Heart left ventricle (tissue), 16 donors: ENCODE data around the gene NANOS3. TPM values are rescaled to one million over a fixed set of nuclear protein-coding genes. Genes with fewer than 3 reads are reported as not detected.
"Not testable (repeated sequence)": the region's sequence is repeated elsewhere in the genome, so short reads cannot be mapped to it uniquely, and the experiment has no call there.

Experiments used
- ATAC-seq, 4 donors: fragments of 200-7000 bp; cut with Tn5 transposase; one replicate each; pipeline ENCODE4 v1.9.1; 2020 to 2022; ENCODE audit warnings: moderate library complexity in 4 of 4, mild to moderate bottlenecking in 3 of 4, moderate number of reproducible peaks in 1 of 4
- DNase-seq, 5 donors: peaks; one replicate each; pipeline ENCODE4 v3.0.0-alpha.2; 2020
- H3K27ac ChIP-seq, 12 donors: fragments of 200-600 bp; sonication (generic) in 4 of 12; one replicate each; pipeline versions ENCODE4 v1.5.0 to v1.8.0; 2016 to 2022; ENCODE audit warnings: mild to moderate bottlenecking in 2 of 12
- H3K27me3 ChIP-seq, 9 donors: fragments of 200-600 bp; sonication (generic) in 2 of 9; one replicate each; pipeline versions ENCODE4 v1.5.1 to v1.8.0; 2016 to 2022; ENCODE audit warnings: mild to moderate bottlenecking in 3 of 9
- H3K36me3 ChIP-seq, 9 donors: fragments of 200-600 bp; sonication (generic) in 2 of 9; one replicate each; pipeline versions ENCODE4 v1.5.0 to v1.8.0; 2018 to 2022; ENCODE audit warnings: mild to moderate bottlenecking in 2 of 9
- H3K4me1 ChIP-seq, 12 donors: fragments of 200-600 bp; sonication (generic) in 4 of 12; one replicate each; pipeline versions ENCODE4 v1.5.0 to v1.8.0; 2016 to 2022; ENCODE audit warnings: mild to moderate bottlenecking in 3 of 12
- H3K4me3 ChIP-seq, 12 donors: fragments of 200-600 bp; sonication (generic) in 4 of 12; one replicate each; pipeline versions ENCODE4 v1.5.0 to v1.8.0; 2017 to 2022; ENCODE audit warnings: mild to moderate bottlenecking in 9 of 12, moderate library complexity in 4 of 12
- H3K9me3 ChIP-seq, 12 donors: fragments of 200-600 bp; sonication (generic) in 4 of 12; one replicate each; pipeline versions ENCODE4 v1.5.0 to v1.8.0; 2016 to 2022; ENCODE audit warnings: mild to moderate bottlenecking in 1 of 12
- CTCF ChIP-seq, 12 donors: fragments of 200-600 bp; sonication (generic) in 4 of 12; IDR thresholded peaks; one replicate each; pipeline versions ENCODE4 v1.5.0 to v1.8.0; 2018 to 2022; ENCODE audit warnings: antibody characterized with exemption in 12 of 12, mild to moderate bottlenecking in 5 of 12
- POLR2A ChIP-seq, 2 donors: fragments of 450-650 bp; IDR thresholded peaks; one replicate each; pipeline ENCODE4 v1.6.1; 2017; ENCODE audit warnings: antibody characterized with exemption in 2 of 2, mild to moderate bottlenecking in 2 of 2, moderate library complexity in 2 of 2
- WGBS, 4 donors: extraction: QIAGEN DNeasy Blood & Tissue Kit in 2 of 4; methylation state at CpG; one replicate each; pipeline versions ENCODE4 v1.1.5 to v1.1.7; 2013 to 2018; 5-methylcytosine and 5-hydroxymethylcytosine counted together
- intact Hi-C, 10 donors: fragments of 100-400 bp; cut with DNase I; formaldehyde crosslinking; loops; one replicate each; pipeline versions ENCODE4 v1.11.1 to v1.14.2; 2022
- polyA plus RNA-seq, 2 donors: library from polyadenylated mRNA; stranded (reverse); fragments of 200-250 nt; gene quantifications; one replicate each; pipeline ENCODE4 v1.2.3, GENCODE V29; 2013
- total RNA-seq, 9 donors: library from RNA; depleted of rRNA in 2 of 9; stranded (reverse); fragments of >200 nt in 2 of 9; fragmentation: NEBNext Ultra II Directional in 3 of 9; extraction: Animal tissue kit (Norgen Biotek cat#: 25700) in 3 of 9; gene quantifications; one replicate each; pipeline versions ENCODE4 v1.1.0 to v1.2.4, GENCODE V29; 2016 to 2023
- donor health status: ischemic (EF 13 %, LVEDD 7.1; RV severe dilation, severe dysfunction).
- donor health status: healthy with polysubstance abuse.
- donor health status: DM: no; HTN: yes; CAD: no.
- donor health status: DM: no; HTN: no; CAD: no.
- donor health status: ischemic (EF 25% LVEDD 6.9; RV normal size, moderate dysfunction).
- donor health status: ischemic (EF 25% LVEDD 5.7; RV mildly dilated, moderate dysfunction).
- donor health status: healthy.
- donor health status: DM: yes; HTN: yes; CAD: no.
- donor health status: ischemic (EF 35%, LVEDD 5.7; RV mildly dilated, moderate dysfunction).
- donor health status: nonischemic (EF 11% LVEDD 7.7; RV severe dilation, severe dysfunction).
- donor health status: DM: yes; HTN: yes; CAD: no.
- donor health status: PGD.
- donor health status: ischemic (EF 29% LVEDD 5.4; RV normal size, mild dysfunction).
- donor health status: nonischemic (EF 23%, LVEDD 6.1; RV moderate dilation, normal function).

NANOS3 gene
- total and polyA plus RNA-seq, 11 donors, result 0.36 to 1.7 (median 1.1) TPM; not detected in 5

- peak in 4 of 5 donors; percentile 41 to 64 (median 55) for DNase-seq
- WGBS, 4 donors, result 69 to 80% (median 72%) methylated on average over 13 to 14 of the region's 14 CpGs
- Histone ChIP-seq H3K27ac (peak overlapping the region in 6 of 12 donors; percentile 11 to 53 (median 42)), H3K4me1 (peaks cover 0 to 15% (median 0%) of the 10 kb centered on the region in 12 donors), H3K9me3 (peaks cover 0 to 6% (median 0%) of the 10 kb centered on the region in 12 donors), H3K27me3 (no peaks in the 10 kb centered on the region), H3K4me3 (no peak overlapping the region), H3K36me3 (peaks cover 5 to 99% (median 91%) of the 10 kb centered on the region in 9 donors)
- ATAC-seq, result peak; percentile 52 to 79 (median 62)
- intact Hi-C loops, result no loop called here
- TF ChIP-seq POLR2A (IDR thresholded peaks at IDR 0.05), result no peak
- no peak for TF ChIP-seq CTCF (IDR thresholded peaks at IDR 0.05)
Measured at GRCh38 chr19:13917888-13918406, 41.0 kb downstream of the NANOS3 start.

- Histone ChIP-seq H3K4me3 (no peak overlapping the region), H3K9me3 (peaks cover 0 to 6% (median 0%) of the 10 kb centered on the region in 12 donors), H3K27me3 (no peaks in the 10 kb centered on the region), H3K27ac (peak overlapping the region in 2 of 12 donors; percentile 43 to 53), H3K4me1 (peaks cover 0 to 15% (median 0%) of the 10 kb centered on the region in 12 donors), H3K36me3 (peaks cover 5 to 99% (median 91%) of the 10 kb centered on the region in 9 donors)
- TF ChIP-seq CTCF (IDR thresholded peaks at IDR 0.05) (no peak), POLR2A (IDR thresholded peaks at IDR 0.05) (no peak)
- intact Hi-C loops, result no loop called here
- WGBS, 4 donors, result 89 to 97% (median 92%) methylated on average over 25 to 34 of the region's 34 CpGs
- ATAC-seq (peak in 1 of 4 donors; percentile 17), DNase-seq (no peak)
Measured at GRCh38 chr19:13918726-13919411, 41.9 kb downstream of the NANOS3 start.

DNA sequence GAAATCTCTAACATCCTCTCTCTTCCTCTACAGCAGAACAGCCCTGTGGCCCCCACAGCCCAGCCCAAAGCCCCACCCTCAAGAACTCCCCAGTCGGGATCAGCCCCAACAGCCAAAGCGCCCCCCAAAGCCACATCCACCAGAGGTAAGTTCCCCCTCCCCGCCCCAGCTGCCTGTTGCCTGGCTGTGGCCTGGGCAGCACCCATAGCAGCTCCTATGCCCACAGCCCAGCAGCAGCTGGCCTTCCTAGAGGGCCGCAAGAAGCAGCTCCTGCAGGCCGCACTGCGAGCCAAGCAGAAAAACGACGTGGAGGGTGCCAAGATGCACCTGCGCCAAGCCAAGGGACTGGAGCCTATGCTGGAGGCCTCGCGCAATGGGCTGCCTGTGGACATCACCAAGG, 43.6 kb downstream of the NANOS3 start:
- Histone ChIP-seq H3K4me3 (no peak overlapping the region), H3K27me3 (no peaks in the 10 kb centered on the region), H3K4me1 (peaks cover 0 to 15% (median 0%) of the 10 kb centered on the region in 12 donors), H3K9me3 (peaks cover 0 to 6% (median 0%) of the 10 kb centered on the region in 12 donors), H3K27ac (no peak overlapping the region), H3K36me3 (peaks cover 5 to 98% (median 87%) of the 10 kb centered on the region in 9 donors)
- intact Hi-C loops, result no loop called here
- TF ChIP-seq POLR2A (IDR thresholded peaks at IDR 0.05), result no peak
- TF ChIP-seq CTCF (IDR thresholded peaks at IDR 0.05), result no peak
- ATAC-seq, result no peak
- 96 to 99% (median 98%) methylated on average over 5 to 11 of the region's 11 CpGs for WGBS, 4 donors
- DNase-seq, result no peak

DNA sequence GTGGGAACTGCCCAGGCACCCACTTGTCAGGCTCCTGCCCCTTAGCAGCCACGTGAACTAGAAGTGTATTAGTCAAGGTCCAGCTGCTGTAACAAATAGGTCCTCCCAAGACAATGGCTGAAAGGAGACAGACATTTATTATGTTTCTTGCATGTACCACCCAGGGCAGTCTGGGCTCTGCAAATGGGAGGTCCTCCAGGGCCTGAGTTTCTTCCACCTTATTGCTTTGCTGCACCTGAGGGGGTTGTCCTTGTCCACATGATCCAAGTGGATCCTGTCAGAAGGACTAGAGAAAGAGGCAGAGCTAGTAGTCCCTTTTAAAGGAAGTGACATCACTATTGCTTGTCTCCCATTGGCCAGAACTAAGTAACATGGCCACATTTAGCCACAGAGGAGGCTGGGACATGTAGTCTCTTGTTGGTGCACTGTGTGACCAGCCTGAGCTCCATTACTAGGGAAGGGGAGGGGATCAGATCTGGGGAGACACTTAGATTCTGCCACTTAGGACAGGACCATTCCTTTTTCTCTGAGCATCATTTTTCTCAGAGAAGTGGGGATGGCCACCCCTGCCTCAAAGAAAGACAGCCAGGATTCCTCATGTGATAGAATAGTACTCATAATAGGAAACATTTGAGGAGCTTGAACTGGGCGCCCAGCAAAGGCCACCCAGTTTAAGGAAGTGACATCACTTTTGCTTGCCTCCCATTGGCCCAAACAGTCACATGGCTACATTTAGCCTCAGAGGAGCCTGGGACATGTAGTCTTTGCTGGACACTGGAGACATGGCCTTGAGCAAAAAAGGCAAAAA, 44.2 kb downstream of the NANOS3 start:
- no peak overlapping the region for H3K4me3 ChIP-seq
- intact Hi-C loops, result no loop called here
- peaks cover 5 to 96% (median 81%) of the 10 kb centered on the region in 9 donors for H3K36me3 ChIP-seq
- TF ChIP-seq POLR2A (IDR thresholded peaks at IDR 0.05) (no peak), CTCF (IDR thresholded peaks at IDR 0.05) (no peak)
- peak; percentile 43 to 63 (median 54) for ATAC-seq
- H3K27ac ChIP-seq, result no peak overlapping the region
- no peak for DNase-seq
- H3K9me3 ChIP-seq, result peaks cover 0 to 6% (median 0%) of the 10 kb centered on the region in 12 donors
- H3K4me1 ChIP-seq, result peaks cover 0 to 17% (median under 1%) of the 10 kb centered on the region in 12 donors
- 82 to 97% (median 91%) methylated on average over 1 to 2 of the region's 2 CpGs for WGBS, 4 donors
- H3K27me3 ChIP-seq, result no peaks in the 10 kb centered on the region

DNA sequence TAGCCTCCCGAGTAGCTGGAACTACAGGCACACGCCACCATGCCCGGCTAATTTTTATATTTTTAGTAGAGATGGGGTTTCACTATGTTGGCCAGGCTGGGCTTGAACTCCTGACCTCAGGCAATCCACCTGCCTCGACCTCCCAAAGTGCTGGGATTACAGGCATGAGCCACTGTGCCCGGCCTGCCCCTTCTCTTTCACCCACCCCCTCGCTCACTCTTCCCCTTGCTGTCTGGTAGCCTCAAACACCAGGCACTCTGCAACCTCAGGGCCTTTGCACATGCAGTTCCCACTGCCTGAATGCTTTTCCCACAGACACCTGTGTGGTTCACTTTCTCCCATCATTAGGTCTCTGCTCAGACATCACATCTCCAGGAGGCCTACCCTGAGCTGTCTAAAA, 45.2 kb downstream of the NANOS3 start:
- H3K36me3 ChIP-seq, result peaks cover 5 to 96% (median 80%) of the 10 kb centered on the region in 9 donors
- WGBS, 4 donors, result 89 to 97% (median 96%) methylated on average over 6 of the region's 6 CpGs
- intact Hi-C loops, H3K27ac ChIP-seq, DNase-seq, H3K4me3 ChIP-seq, H3K9me3 ChIP-seq, ATAC-seq, H3K27me3 ChIP-seq: not testable (repeated sequence)
- peaks cover 0 to 25% (median 3%) of the 10 kb centered on the region in 12 donors for H3K4me1 ChIP-seq
